GM06990 (cell line): Measurements from ENCODE around the gene SCMH1.

Experiments
- DNase-seq: peaks from one replicate; pipeline ENCODE4 v3.0.0-alpha.2; 2011; ENCODE audit not compliant: insufficient read length; ENCODE audit errors: extremely low read depth
- H3K27me3 ChIP-seq: replicated peaks from 2 replicates; pipeline ENCODE4 v1.6.0; 2011; ENCODE audit warnings: low read length; ENCODE audit not compliant: control insufficient read depth, insufficient read depth
- H3K36me3 ChIP-seq: 2 replicates; pipeline ENCODE4 v1.5.1; 2011; ENCODE audit warnings: low read length; ENCODE audit not compliant: control insufficient read depth, insufficient read depth
- H3K4me3 ChIP-seq: replicated peaks from 2 replicates; pipeline ENCODE4 v1.5.1; 2011; ENCODE audit warnings: low read depth, mild to moderate bottlenecking, control low read depth, low read length
- CTCF ChIP-seq: IDR thresholded peaks from 2 replicates; pipeline ENCODE4 v1.5.1; 2011; ENCODE audit warnings: low read length, control low read depth, mild to moderate bottlenecking, inconsistent platforms; ENCODE audit not compliant: insufficient read depth, poor library complexity, severe bottlenecking

Gene SCMH1

GRCh38 chr1:41078616-41079015 is 163.5 kb downstream of the SCMH1 start:
- no peak overlapping the region for H3K4me3 ChIP-seq
- TF ChIP-seq CTCF: no peak
- H3K27me3 ChIP-seq: no peaks in the 10 kb centered on the region
- DNase-seq: no peak
- H3K36me3 ChIP-seq: no peaks in the 10 kb centered on the region; the same call in 1 of the 2 replicates

- H3K36me3 ChIP-seq: no peaks in the 10 kb centered on the region; the same call in 1 of the 2 replicates
- H3K27me3 ChIP-seq: no peaks in the 10 kb centered on the region
- no peak for TF ChIP-seq CTCF
- no peak for DNase-seq
- no peak overlapping the region for H3K4me3 ChIP-seq
These were observed 163.9 kb downstream of the SCMH1 start for GRCh38 chr1:41078193-41078592.

- Histone ChIP-seq H3K27me3 (no peaks in the 10 kb centered on the region), H3K36me3 (no peaks in the 10 kb centered on the region; the same call in 1 of the 2 replicates), H3K4me3 (no peak overlapping the region)
- DNase-seq: no peak
- no peak for TF ChIP-seq CTCF
These were observed 168.1 kb downstream of the SCMH1 start for GRCh38 chr1:41073971-41074370.

GRCh38 chr1:41072051-41072450 is 170.1 kb downstream of the SCMH1 start:
- Histone ChIP-seq H3K36me3 (no peaks in the 10 kb centered on the region; the same call in 1 of the 2 replicates), H3K27me3 (no peaks in the 10 kb centered on the region), H3K4me3 (no peak overlapping the region)
- no peak for TF ChIP-seq CTCF
- DNase-seq: no peak

- Histone ChIP-seq H3K27me3 (no peaks in the 10 kb centered on the region), H3K36me3 (peaks cover 3% of the 10 kb centered on the region), H3K4me3 (no peak overlapping the region)
- DNase-seq: no peak
- TF ChIP-seq CTCF: no peak
These were observed 185.2 kb downstream of the SCMH1 start for GRCh38 chr1:41056907-41057306.

- H3K36me3 ChIP-seq: peaks cover 5% of the 10 kb centered on the region
These were observed 188.8 kb downstream of the SCMH1 start for GRCh38 chr1:41053316-41053715.

More at GRCh38 chr1:41053316-41053715, 188.8 kb downstream of the SCMH1 start:
- TF ChIP-seq CTCF: no peak
- DNase-seq: no peak
- Histone ChIP-seq H3K4me3 (no peak overlapping the region), H3K27me3 (no peaks in the 10 kb centered on the region)
